GM18520 (cell line): ENCODE measurements around the gene RNPEP.
"Not testable (repeated sequence)": the region's sequence is repeated elsewhere in the genome, so short reads cannot be mapped to it uniquely, and the experiment has no call there.

Experiments
- ATAC-seq: cut with Tn5 transposase; IDR thresholded peaks from one replicate; pipeline ENCODE4 v1.9.1; 2021; ENCODE audit not compliant: unreplicated experiment

RNPEP gene

DNA sequence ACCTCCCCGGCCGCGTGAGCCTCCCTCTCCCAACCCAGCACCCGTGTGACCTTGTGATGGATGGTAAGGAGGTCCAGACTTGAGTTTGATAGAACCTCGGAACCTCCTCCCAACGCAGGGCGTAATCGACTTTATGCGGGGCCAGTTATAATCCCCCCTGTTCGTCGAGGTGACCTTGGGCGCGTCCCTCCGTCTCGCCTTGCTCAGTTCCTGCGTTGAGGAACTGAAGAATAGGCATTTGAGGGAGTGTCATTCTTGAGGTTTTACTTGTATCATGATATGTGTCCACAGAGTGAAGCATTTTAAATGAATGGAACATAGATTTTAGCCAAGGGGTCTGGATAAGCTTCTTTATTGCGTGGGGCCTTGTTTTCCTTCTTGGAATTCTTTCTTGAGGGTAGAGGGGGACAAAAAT, 26.7 kb upstream of the RNPEP start:
- no peak for ATAC-seq

DNA sequence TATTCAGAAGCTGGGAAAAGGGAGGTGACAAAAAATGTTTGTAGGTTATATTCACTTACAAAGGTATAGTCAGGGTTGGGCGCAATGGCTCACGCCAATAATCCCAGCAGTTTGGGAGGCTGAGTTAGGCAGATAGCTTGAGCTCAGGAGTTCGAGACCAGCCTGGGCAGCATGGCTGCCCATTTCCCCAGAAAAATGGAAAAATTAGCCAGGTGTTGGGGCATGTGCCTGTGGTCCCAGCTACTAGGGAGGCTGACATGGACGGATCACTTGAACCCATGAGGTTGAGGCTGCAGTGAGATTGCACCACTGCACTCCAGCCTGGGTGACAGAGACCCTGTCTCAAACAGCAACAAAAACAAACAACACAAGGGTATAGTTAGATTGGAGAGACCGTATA, 24.1 kb upstream of the RNPEP start:
- ATAC-seq = no peak

DNA sequence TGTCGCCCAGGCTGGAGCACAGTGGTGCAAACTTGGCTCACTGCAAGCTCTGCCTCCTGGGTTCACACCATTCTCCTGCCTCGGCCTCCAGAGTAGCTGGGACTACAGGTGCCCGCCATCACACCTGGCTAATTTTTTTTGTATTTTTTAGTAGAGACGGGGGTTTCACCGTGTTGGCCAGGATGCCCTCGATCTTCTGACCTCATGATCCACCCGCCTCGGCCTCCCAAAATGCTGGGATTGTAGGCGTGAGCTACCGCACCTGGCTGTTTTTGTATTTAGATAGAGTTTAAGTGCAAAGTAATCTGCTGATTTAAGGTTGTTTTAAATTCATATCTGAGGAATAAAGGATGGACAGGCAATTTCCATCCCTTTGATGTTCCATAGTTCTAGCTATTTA, 20.1 kb upstream of the RNPEP start:
- not testable (repeated sequence) for ATAC-seq

GRCh38 chr1:201964261-201964660, 18.2 kb upstream of the RNPEP start:
- no peak for ATAC-seq

GRCh38 chr1:201966171-201966570, 16.3 kb upstream of the RNPEP start:
- no peak for ATAC-seq

DNA sequence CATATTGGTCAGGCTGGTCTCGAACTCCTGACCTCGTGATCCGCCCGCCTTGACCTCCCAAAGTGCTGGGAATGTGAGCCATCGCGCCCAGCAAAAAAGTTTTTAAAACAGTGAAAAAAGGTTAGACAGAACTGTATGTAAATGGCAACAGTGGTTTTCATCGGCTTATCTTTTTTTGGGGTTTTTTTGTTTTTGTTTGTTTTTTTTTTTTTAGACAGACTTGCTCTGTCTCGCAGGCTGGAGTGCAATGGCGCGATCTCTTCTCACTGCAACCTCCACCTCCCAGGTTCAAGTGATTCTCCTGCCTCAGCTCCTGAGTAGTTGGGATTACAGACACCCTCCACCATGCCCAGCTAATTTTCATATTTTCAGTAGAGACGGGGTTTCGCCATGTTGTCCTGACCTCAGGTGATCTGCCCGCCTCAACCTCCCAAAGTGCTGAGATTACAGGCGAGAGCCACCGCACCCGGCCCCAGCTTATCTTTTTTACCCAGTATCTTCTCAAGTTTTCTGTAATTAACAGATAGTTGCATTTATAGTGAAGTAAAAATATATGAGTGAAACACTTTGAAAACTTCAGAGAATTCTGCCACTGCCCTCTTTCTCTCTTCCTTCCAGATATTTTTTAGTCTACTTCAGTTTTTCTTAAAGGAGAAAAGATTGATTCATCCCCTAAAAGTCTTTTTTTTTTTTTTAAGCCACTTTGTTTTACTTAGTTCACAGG, 14.1 kb upstream of the RNPEP start:
- no peak for ATAC-seq

DNA sequence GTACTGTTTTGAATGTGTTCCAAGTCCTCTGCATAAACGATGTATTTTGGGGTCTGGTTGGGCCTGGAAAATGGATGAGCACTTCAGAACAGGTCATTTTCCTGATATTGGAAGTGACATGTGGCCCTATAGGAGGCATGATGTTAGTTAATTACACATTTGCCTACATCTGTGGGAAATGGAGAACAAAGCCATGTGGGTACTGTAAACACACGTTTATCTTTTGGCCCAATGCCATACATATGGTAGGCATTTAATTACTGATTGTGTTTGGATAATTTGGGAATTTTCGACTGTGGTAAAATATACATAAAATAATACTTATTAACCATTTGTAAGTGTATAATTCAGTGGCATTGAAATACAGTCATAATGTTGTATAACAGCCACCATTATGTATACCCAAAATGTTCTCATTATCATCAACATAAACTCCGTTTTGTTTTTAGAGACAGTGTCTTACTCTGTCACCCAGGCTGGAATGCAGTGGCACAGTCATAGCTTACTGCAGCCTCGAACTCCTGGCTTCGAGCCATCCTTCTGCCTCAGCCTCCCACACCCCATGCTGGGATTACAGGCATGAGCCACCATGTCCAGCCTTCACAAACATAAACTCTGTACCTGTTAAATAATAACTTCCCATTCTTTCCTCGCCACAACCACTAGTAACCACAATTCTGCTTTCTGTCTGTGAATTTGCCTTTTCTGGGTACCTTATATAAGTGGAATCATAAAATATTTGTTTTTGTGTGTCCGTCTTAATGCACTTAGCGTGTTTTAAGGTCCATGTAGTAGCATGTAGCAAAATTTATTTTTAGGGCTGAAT, 11.9 kb upstream of the RNPEP start:
- ATAC-seq = no peak

GRCh38 chr1:201982082-201982622, 296 bp upstream of the RNPEP start:
- ATAC-seq = peak; percentile 5

GRCh38 chr1:201983380-201983805, 945 bp downstream of the RNPEP start:
- ATAC-seq = no peak

- ATAC-seq = no peak
Observed at GRCh38 chr1:201984446-201984845, 2.0 kb downstream of the RNPEP start.

DNA sequence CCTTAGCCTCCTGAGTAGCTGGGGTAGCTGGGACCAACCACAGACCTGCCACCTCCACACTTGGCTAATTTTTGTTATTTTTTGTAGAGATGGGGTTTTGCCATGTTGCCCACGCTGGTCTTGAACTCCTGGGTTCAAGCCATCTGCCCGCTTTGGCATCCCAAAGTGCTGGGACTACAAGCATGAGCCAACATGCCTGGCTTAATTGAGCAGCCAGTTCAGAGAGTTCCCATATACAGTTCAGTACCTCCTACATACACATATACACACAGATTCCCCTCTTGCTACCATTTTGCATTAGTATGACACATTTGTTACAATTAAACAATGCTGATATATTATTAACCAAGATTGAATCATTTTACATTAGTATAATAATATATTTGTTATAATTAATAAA, 2.9 kb downstream of the RNPEP start:
- no peak for ATAC-seq

DNA sequence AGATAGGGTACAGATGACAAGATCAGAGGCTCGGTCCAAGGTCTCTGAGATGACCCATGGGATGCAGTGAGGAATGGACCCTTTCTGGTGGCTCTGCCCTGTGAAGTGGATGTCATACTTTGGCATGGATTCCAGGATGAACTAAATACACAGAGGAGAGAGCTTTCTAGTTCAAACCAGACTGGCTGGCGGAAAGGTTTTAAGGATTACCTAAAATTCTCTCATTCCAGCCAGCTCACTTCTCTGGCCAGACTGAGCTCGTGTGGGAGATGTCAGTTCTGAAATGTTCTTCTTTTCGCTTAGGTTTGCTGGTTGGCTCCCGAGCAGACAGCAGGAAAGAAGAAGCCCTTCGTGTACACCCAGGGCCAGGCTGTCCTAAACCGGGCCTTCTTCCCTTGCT, 6.2 kb downstream of the RNPEP start:
- no peak for ATAC-seq

DNA sequence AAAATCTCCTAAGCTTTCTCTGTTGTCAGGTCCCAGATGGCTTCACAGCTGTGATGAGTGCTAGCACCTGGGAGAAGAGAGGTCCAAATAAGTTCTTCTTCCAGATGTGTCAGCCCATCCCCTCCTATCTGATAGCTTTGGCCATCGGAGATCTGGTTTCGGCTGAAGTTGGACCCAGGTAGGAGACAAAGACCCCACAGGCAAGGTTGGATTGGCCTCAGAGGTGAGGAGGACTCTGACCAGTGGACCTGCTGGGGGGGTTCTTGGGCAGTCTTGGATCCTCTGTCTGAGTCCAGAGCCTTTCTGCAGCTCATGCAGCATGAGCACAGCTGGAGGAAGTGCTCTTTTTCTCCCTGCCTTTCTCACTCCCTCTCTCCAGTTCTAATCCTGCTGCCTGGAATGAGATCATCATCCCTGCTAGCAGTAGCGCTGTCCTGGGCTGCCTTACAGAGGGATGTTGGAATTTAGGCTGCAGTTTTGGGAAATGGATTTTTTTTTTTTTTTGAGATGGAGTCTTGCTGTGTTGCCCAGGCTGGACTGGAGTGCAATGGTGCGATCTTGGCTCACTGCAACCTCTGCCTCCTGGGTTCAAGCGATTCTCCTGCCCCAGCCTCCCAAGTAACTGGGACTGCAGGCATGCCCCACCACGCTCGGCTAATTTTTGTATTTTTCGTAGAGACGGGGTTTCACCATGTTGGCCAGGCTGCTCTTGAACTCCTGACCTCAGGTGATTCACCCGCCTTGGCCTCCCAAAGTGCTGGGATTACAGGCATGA, 7.1 kb downstream of the RNPEP start:
- no peak for ATAC-seq

DNA sequence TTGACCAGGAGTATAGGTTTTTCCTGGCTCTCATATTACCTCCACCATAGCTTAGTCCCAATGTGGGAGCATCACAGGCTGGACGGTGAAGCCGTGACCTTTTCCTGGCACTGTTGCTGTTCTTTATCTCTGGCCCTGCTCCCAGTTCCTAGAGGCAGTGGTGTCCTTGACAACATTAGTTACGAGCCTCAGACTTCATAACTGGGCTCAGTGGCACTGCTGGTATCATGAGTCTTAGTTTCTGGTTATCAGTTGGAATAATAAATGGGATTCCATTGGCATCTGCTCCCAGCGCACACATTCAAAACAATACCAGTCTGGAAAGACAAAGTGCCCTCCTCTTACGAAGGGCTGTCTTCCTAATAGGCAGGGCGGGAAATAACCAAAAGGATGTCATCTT, 8.0 kb downstream of the RNPEP start:
- no peak for ATAC-seq

- ATAC-seq = no peak
Observed at GRCh38 chr1:201999625-202000238, 17.3 kb downstream of the RNPEP start.

GRCh38 chr1:202002507-202002906, 20.1 kb downstream of the RNPEP start:
- ATAC-seq = no peak

DNA sequence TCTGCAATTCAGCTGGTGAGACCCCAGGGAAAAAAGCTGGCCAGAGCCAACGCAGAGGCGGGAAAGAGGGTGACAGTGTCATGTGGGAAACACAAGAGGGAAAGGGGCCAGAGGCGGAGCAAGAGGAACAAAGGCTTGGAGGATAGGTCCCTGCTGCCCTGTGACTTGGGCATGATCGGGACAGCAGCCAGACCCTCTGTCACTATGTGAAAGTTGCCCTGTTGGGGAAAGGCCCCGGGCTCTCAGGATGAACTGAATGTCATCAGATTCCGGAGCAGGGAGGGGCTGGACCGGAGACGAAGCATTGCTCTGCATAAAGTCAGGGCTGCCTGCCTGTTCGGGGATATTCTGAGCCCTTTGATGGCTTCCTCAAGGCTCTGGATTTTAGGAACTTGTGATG, 22.3 kb downstream of the RNPEP start:
- no peak for ATAC-seq

DNA sequence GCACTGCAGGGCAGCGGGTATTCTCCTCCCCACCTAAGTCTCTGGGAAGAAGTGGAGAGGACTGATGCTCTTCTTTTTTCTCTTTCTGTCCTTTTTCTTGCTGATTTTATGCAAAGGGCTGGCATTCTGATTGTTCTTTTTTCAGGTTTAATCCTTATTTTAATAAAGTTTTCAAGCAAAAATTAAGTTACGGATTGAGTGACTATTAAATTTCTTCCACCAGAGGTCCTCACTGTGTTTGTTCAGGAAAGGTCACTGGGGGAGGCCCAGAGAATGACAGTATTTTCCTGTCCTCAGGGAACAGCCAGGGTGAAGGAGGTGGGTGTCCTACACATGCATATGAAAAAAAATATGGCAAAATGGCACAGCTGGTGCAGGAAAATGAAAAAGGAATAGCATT, 23.5 kb downstream of the RNPEP start:
- ATAC-seq = no peak

DNA sequence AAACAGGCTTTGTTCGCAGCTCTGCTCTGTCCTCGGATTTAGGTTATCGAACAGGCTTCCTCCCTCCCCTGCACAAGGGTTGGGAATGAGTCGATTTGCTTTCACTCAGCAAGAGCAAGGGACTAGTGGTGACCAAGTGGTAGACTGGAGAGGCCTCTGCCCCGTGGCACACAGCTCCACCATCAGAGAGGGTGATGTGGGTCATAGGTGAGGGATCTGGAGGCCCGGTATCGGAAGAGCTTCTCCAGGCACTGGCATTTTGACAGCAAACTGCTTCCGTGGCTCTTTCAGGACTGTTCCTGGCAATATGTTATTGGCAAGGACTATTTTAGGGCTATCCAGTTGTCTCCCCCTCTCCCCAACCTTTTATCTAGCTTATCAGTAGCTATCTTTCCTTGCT, 24.9 kb downstream of the RNPEP start:
- ATAC-seq = no peak

DNA sequence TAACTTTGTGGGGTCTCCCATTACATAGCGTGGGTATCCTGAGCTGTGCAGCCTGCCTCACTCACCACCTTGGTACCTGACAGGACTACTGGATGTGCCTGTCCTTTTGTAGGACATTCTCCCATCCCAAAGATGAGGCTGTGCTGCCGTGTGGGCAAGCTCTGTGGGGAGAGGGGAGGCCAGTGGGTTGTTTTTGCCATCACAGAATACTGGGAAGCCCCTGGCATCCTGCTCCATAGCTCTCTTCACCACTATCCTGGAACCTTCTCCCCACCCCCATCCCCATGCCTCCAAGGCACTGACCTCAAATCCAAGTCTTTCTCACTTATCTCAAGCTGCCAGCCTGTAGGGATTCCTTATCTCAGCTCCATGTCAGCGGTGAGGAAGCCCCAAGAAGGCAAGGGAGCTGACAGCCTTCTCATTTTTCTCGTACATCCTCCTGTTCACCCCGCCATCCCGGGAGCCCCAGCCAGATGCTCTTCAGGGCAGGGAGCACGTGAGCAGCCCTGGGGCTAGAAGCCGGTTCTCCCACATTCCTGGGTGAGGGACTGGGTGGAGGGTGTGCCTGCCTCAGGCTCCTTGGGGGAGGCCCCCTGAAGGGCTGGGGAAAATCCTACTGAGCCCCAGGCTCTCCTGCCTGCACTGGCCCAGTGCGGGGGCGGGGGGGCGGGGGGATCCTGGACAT, 25.5 kb downstream of the RNPEP start:
- no peak for ATAC-seq
